GM23338 (cell line): Measurements from ENCODE around the gene MADCAM1. TPM values are rescaled to one million over a fixed set of nuclear protein-coding genes. Genes with fewer than 3 reads are reported as not detected.

Experiments used
- ATAC-seq: fragments of 200-7000 bp; cut with Tn5 transposase; 3 replicates; pipeline ENCODE4 v1.9.1; 2020
- DNase-seq: peaks from one replicate; pipeline ENCODE4 v3.0.0-alpha.2; 2015; ENCODE audit warnings: low spot score
- H2AFZ ChIP-seq: fragments of 200-600 bp; sonication (generic); 2 replicates; pipeline ENCODE4 v1.8.0; 2016; ENCODE audit warnings: antibody characterized with exemption, mild to moderate bottlenecking, moderate library complexity
- H3F3A ChIP-seq: fragments of 200-600 bp; sonication (generic); replicated peaks from 2 replicates; pipeline ENCODE4 v1.8.0; 2017; ENCODE audit warnings: antibody characterized with exemption, mixed run types, low read depth
- H3K27ac ChIP-seq: fragments of 200-600 bp; sonication (generic); 2 replicates; pipeline ENCODE4 v1.6.1; 2016; ENCODE audit warnings: low read depth
- H3K27me3 ChIP-seq: fragments of 200-600 bp; sonication (generic); 2 replicates; pipeline ENCODE4 v1.8.0; 2016; ENCODE audit warnings: mild to moderate bottlenecking, mixed run types, moderate library complexity; ENCODE audit not compliant: insufficient read depth
- H3K36me3 ChIP-seq: fragments of 200-600 bp; sonication (generic); 2 replicates; pipeline ENCODE4 v1.8.0; 2016; ENCODE audit warnings: mild to moderate bottlenecking; ENCODE audit not compliant: insufficient read depth
- H3K4me1 ChIP-seq: fragments of 200-600 bp; sonication (generic); 2 replicates; pipeline ENCODE4 v1.8.0; 2016; ENCODE audit warnings: mild to moderate bottlenecking, moderate library complexity; ENCODE audit not compliant: insufficient read depth
- H3K4me2 ChIP-seq: fragments of 200-600 bp; sonication (generic); 2 replicates; pipeline ENCODE4 v1.7.1; 2017; ENCODE audit warnings: mixed run types
- H3K4me3 ChIP-seq: fragments of 200-600 bp; sonication (generic); 2 replicates; pipeline ENCODE4 v1.6.1; 2016; ENCODE audit warnings: mixed run types
- H3K79me2 ChIP-seq: fragments of 200-600 bp; sonication (generic); replicated peaks from 2 replicates; pipeline ENCODE4 v1.8.0; 2017; ENCODE audit warnings: mild to moderate bottlenecking; ENCODE audit not compliant: insufficient read depth
- H3K9me2 ChIP-seq: fragments of 200-600 bp; sonication (generic); 2 replicates; pipeline ENCODE4 v1.8.0; 2017; ENCODE audit not compliant: insufficient read depth
- H4K20me1 ChIP-seq: fragments of 200-600 bp; sonication (generic); replicated peaks from 2 replicates; pipeline ENCODE4 v1.8.0; 2017; ENCODE audit warnings: mild to moderate bottlenecking; ENCODE audit not compliant: insufficient read depth
- H3K27ac Mint-ChIP-seq: 2 replicates; pipeline ENCODE4 v1.8.0; 2020; ENCODE audit warnings: inconsistent platforms, mild to moderate bottlenecking, moderate library complexity, mixed read lengths
- H3K27me3 Mint-ChIP-seq: 3 replicates; pipeline ENCODE4 v1.8.0; 2022; ENCODE audit warnings: low read depth, mild to moderate bottlenecking, moderate library complexity, mixed read lengths, inconsistent platforms; ENCODE audit not compliant: insufficient read depth, poor library complexity
- H3K36me3 Mint-ChIP-seq: 3 replicates; pipeline ENCODE4 v1.8.0; 2021; ENCODE audit warnings: low read depth, mild to moderate bottlenecking, inconsistent platforms, moderate library complexity, mixed read lengths
- H3K4me1 Mint-ChIP-seq: 3 replicates; pipeline ENCODE4 v1.8.0; 2020; ENCODE audit warnings: mild to moderate bottlenecking, inconsistent platforms, mixed read lengths
- H3K4me3 Mint-ChIP-seq: 3 replicates; pipeline ENCODE4 v1.8.0; 2021; ENCODE audit warnings: moderate library complexity, mild to moderate bottlenecking, inconsistent platforms, mixed read lengths
- H3K9me3 Mint-ChIP-seq: 3 replicates; pipeline ENCODE4 v1.8.0; 2020; ENCODE audit warnings: moderate library complexity, mild to moderate bottlenecking, inconsistent platforms, mixed read lengths
- CREB1 ChIP-seq: fragments of 250-450 bp; sonication (Bioruptor Pico); IDR thresholded peaks from 2 replicates; pipeline ENCODE4 v1.5.0; 2020; ENCODE audit warnings: low read depth, mild to moderate bottlenecking, moderate library complexity
- CTCF ChIP-seq, 2 experiments: fragments of 200-600 bp in 1 of 2; sonication (generic) in 1 of 2; conservative IDR thresholded peaks; 2 replicates each; pipeline versions ENCODE4 v1.5.1 to v1.6.1; 2016 to 2017; ENCODE audit warnings: antibody characterized with exemption in 2 of 2, low read depth in 2 of 2, mild to moderate bottlenecking in 2 of 2, moderate library complexity in 1 of 2
- EZH2 ChIP-seq: fragments of 200-600 bp; sonication (generic); IDR thresholded peaks from one replicate; pipeline ENCODE4 v1.8.0; 2017; ENCODE audit warnings: antibody characterized with exemption, mild to moderate bottlenecking, low read depth; ENCODE audit not compliant: unreplicated experiment
- EZH2phosphoT487 ChIP-seq: fragments of 200-600 bp; sonication (generic); IDR thresholded peaks from one replicate; pipeline ENCODE4 v1.8.1; 2018; ENCODE audit warnings: antibody characterized with exemption; ENCODE audit not compliant: unreplicated experiment
- JUNB ChIP-seq: IDR thresholded peaks from one replicate; pipeline ENCODE4 v1.6.1; 2016; ENCODE audit warnings: antibody characterized with exemption; ENCODE audit not compliant: unreplicated experiment
- NANOG ChIP-seq: IDR thresholded peaks from 2 replicates; pipeline ENCODE4 v1.6.1; 2016; ENCODE audit warnings: antibody characterized with exemption, borderline replicate concordance
- POLR2AphosphoS5 ChIP-seq: IDR thresholded peaks from 2 replicates; pipeline ENCODE4 v1.6.1; 2016; ENCODE audit warnings: antibody characterized with exemption, low read depth
- STAT1 ChIP-seq: IDR thresholded peaks from one replicate; pipeline ENCODE4 v1.6.1; 2016; ENCODE audit warnings: antibody characterized with exemption; ENCODE audit not compliant: unreplicated experiment
- ZNF114 ChIP-seq: fragments of 250-450 bp; sonication (Bioruptor Pico); IDR thresholded peaks from 2 replicates; pipeline ENCODE4 v1.5.0; 2020; ENCODE audit warnings: mild to moderate bottlenecking, moderate library complexity
- ZNF331 ChIP-seq: fragments of 250-450 bp; sonication (Bioruptor Pico); IDR thresholded peaks from 2 replicates; pipeline ENCODE4 v1.5.0; 2020; ENCODE audit warnings: low read depth, mild to moderate bottlenecking, moderate library complexity
- polyA plus RNA-seq: library from polyadenylated mRNA; unstranded; fragments of >200 nt; fragmentation: Nextera tagmentation; extraction: Ambion mirVana; gene quantifications from 2 replicates; pipeline ENCODE4 v1.2.1, GENCODE V29; 2016
- total RNA-seq: library from RNA; depleted of rRNA; stranded (reverse); fragments of >200 nt; shearing (Covaris generic); gene quantifications from 2 replicates; pipeline ENCODE4 v1.2.3, GENCODE V29; 2014
- TF ChIP-seq, protein P1 (sequence below): IDR thresholded peaks from one replicate; pipeline ENCODE4 v1.6.1; 2018; ENCODE audit warnings: antibody characterized with exemption; ENCODE audit not compliant: unreplicated experiment
- TF ChIP-seq, protein P2 (sequence below): IDR thresholded peaks from 2 replicates; pipeline ENCODE4 v1.6.1; 2016; ENCODE audit warnings: antibody characterized with exemption
- TF ChIP-seq, protein P3 (sequence below): fragments of 250-450 bp; sonication (Bioruptor Pico); IDR thresholded peaks from 2 replicates; pipeline ENCODE4 v1.5.0; 2020; ENCODE audit warnings: mild to moderate bottlenecking, moderate library complexity

MADCAM1 gene
- total and polyA plus RNA-seq, 2 experiments from 2014 or later, result 2.1 to 2.5 TPM

GRCh38 chr19:463483-464207, 32.6 kb upstream of the MADCAM1 start:
- Histone ChIP-seq H3K4me3 (no peak overlapping the region), H3F3A (0 out of 2 replicates have a peak, but pooled peaks cover 4% of the 10 kb centered on the region), H2AFZ (no peak overlapping the region), H3K9me2 (no peaks in the 10 kb centered on the region), H3K27me3 (peaks cover 33% of the 10 kb centered on the region), H3K4me2 (no peak overlapping the region), H3K27ac (no peak overlapping the region), H3K4me1 (no peaks in the 10 kb centered on the region; the same call in 1 of the 2 replicates), H3K36me3 (no peaks in the 10 kb centered on the region), H4K20me1 (no peaks in the 10 kb centered on the region), H3K79me2 (no peaks in the 10 kb centered on the region)
- no peak overlapping the region for H3K27ac Mint-ChIP-seq
- no peaks in the 10 kb centered on the region for H3K36me3 Mint-ChIP-seq
- peaks cover 4% of the 10 kb centered on the region for H3K9me3 Mint-ChIP-seq
- peaks cover 28% of the 10 kb centered on the region for H3K27me3 Mint-ChIP-seq
- H3K4me1 Mint-ChIP-seq, result peaks cover 5% of the 10 kb centered on the region; the same call in 2 of the 3 replicates
- TF ChIP-seq ZNF331 (CRISPR knock-in tag) (no peak), CREB1 (no peak), POLR2AphosphoS5 (no peak), JUNB (no peak), ZNF114 (CRISPR knock-in tag) (no peak), STAT1 (no peak), NANOG (no peak), CTCF (conservative IDR thresholded peaks at IDR 0.05; ENCODE audit: low read depth in 2 of 2) (no peak), EZH2 (no peak), EZH2phosphoT487 (no peak)
- TF ChIP-seq, protein P1, sequence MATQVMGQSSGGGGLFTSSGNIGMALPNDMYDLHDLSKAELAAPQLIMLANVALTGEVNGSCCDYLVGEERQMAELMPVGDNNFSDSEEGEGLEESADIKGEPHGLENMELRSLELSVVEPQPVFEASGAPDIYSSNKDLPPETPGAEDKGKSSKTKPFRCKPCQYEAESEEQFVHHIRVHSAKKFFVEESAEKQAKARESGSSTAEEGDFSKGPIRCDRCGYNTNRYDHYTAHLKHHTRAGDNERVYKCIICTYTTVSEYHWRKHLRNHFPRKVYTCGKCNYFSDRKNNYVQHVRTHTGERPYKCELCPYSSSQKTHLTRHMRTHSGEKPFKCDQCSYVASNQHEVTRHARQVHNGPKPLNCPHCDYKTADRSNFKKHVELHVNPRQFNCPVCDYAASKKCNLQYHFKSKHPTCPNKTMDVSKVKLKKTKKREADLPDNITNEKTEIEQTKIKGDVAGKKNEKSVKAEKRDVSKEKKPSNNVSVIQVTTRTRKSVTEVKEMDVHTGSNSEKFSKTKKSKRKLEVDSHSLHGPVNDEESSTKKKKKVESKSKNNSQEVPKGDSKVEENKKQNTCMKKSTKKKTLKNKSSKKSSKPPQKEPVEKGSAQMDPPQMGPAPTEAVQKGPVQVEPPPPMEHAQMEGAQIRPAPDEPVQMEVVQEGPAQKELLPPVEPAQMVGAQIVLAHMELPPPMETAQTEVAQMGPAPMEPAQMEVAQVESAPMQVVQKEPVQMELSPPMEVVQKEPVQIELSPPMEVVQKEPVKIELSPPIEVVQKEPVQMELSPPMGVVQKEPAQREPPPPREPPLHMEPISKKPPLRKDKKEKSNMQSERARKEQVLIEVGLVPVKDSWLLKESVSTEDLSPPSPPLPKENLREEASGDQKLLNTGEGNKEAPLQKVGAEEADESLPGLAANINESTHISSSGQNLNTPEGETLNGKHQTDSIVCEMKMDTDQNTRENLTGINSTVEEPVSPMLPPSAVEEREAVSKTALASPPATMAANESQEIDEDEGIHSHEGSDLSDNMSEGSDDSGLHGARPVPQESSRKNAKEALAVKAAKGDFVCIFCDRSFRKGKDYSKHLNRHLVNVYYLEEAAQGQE, result no peak
- TF ChIP-seq, protein P2, sequence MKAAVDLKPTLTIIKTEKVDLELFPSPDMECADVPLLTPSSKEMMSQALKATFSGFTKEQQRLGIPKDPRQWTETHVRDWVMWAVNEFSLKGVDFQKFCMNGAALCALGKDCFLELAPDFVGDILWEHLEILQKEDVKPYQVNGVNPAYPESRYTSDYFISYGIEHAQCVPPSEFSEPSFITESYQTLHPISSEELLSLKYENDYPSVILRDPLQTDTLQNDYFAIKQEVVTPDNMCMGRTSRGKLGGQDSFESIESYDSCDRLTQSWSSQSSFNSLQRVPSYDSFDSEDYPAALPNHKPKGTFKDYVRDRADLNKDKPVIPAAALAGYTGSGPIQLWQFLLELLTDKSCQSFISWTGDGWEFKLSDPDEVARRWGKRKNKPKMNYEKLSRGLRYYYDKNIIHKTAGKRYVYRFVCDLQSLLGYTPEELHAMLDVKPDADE, result no peak
- TF ChIP-seq, protein P3, sequence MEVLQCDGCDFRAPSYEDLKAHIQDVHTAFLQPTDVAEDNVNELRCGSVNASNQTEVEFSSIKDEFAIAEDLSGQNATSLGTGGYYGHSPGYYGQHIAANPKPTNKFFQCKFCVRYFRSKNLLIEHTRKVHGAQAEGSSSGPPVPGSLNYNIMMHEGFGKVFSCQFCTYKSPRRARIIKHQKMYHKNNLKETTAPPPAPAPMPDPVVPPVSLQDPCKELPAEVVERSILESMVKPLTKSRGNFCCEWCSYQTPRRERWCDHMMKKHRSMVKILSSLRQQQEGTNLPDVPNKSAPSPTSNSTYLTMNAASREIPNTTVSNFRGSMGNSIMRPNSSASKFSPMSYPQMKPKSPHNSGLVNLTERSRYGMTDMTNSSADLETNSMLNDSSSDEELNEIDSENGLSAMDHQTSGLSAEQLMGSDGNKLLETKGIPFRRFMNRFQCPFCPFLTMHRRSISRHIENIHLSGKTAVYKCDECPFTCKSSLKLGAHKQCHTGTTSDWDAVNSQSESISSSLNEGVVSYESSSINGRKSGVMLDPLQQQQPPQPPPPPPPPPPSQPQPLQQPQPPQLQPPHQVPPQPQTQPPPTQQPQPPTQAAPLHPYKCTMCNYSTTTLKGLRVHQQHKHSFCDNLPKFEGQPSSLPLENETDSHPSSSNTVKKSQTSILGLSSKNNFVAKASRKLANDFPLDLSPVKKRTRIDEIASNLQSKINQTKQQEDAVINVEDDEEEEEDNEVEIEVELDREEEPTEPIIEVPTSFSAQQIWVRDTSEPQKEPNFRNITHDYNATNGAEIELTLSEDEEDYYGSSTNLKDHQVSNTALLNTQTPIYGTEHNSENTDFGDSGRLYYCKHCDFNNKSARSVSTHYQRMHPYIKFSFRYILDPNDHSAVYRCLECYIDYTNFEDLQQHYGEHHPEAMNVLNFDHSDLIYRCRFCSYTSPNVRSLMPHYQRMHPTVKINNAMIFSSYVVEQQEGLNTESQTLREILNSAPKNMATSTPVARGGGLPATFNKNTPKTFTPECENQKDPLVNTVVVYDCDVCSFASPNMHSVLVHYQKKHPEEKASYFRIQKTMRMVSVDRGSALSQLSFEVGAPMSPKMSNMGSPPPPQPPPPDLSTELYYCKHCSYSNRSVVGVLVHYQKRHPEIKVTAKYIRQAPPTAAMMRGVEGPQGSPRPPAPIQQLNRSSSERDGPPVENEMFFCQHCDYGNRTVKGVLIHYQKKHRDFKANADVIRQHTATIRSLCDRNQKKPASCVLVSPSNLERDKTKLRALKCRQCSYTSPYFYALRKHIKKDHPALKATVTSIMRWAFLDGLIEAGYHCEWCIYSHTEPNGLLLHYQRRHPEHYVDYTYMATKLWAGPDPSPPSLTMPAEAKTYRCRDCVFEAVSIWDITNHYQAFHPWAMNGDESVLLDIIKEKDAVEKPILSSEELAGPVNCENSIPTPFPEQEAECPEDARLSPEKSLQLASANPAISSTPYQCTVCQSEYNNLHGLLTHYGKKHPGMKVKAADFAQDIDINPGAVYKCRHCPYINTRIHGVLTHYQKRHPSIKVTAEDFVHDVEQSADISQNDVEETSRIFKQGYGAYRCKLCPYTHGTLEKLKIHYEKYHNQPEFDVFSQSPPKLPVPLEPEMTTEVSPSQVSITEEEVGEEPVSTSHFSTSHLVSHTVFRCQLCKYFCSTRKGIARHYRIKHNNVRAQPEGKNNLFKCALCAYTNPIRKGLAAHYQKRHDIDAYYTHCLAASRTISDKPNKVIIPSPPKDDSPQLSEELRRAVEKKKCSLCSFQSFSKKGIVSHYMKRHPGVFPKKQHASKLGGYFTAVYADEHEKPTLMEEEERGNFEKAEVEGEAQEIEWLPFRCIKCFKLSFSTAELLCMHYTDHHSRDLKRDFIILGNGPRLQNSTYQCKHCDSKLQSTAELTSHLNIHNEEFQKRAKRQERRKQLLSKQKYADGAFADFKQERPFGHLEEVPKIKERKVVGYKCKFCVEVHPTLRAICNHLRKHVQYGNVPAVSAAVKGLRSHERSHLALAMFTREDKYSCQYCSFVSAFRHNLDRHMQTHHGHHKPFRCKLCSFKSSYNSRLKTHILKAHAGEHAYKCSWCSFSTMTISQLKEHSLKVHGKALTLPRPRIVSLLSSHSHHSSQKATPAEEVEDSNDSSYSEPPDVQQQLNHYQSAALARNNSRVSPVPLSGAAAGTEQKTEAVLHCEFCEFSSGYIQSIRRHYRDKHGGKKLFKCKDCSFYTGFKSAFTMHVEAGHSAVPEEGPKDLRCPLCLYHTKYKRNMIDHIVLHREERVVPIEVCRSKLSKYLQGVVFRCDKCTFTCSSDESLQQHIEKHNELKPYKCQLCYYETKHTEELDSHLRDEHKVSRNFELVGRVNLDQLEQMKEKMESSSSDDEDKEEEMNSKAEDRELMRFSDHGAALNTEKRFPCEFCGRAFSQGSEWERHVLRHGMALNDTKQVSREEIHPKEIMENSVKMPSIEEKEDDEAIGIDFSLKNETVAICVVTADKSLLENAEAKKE (CRISPR knock-in tag), result no peak
- DNase-seq (no peak), ATAC-seq (no peak)
- no peak overlapping the region for H3K4me3 Mint-ChIP-seq
